Transverse colon (tissue), 4 donors: ENCODE data around the gene PTX4. TPM values are rescaled to one million over a fixed set of nuclear protein-coding genes. Genes with fewer than 3 reads are reported as not detected.

Experiments
- DNase-seq: peaks from one replicate; pipeline ENCODE4 v3.0.0-alpha.2; 2019
- H3K27ac ChIP-seq, 4 donors: fragments of 200-600 bp; sonication (generic); 2 replicates each; pipeline ENCODE4 v1.5.1; 2016 to 2018; ENCODE audit warnings: inconsistent platforms in 4 of 4
- H3K27me3 ChIP-seq: fragments of 200-600 bp; sonication (generic); 2 replicates; pipeline ENCODE4 v1.5.1; 2017; ENCODE audit warnings: inconsistent platforms
- H3K36me3 ChIP-seq, 4 donors: fragments of 200-600 bp; sonication (generic); 2 replicates each; pipeline ENCODE4 v1.5.1; 2017 to 2019; ENCODE audit warnings: inconsistent platforms in 4 of 4
- H3K4me1 ChIP-seq, 4 donors: fragments of 200-600 bp; sonication (generic); 2 replicates each; pipeline ENCODE4 v1.5.1; 2017 to 2020; ENCODE audit warnings: inconsistent platforms in 4 of 4
- H3K4me3 ChIP-seq, 4 donors: fragments of 200-600 bp; sonication (generic); 1 replicate in 1 of 4; 2 replicates in 3 of 4; pipeline versions ENCODE4 v1.5.1 to v1.6.1; 2017 to 2019; ENCODE audit warnings: inconsistent platforms in 4 of 4
- H3K9me3 ChIP-seq, 2 donors: fragments of 200-600 bp; sonication (generic); 2 replicates each; pipeline ENCODE4 v1.5.1; 2017 to 2019; ENCODE audit warnings: inconsistent platforms in 2 of 2
- EP300 ChIP-seq: sonication (generic); formaldehyde crosslinking; IDR thresholded peaks from one replicate; pipeline ENCODE4 v1.6.1; 2017; ENCODE audit warnings: antibody characterized with exemption, low read depth
- POLR2A ChIP-seq: fragments of 450-650 bp; IDR thresholded peaks from one replicate; pipeline ENCODE4 v1.6.1; 2016; ENCODE audit warnings: antibody characterized with exemption, mild to moderate bottlenecking, moderate library complexity
- POLR2AphosphoS5 ChIP-seq, 3 donors: sonication (generic); formaldehyde crosslinking; IDR thresholded peaks; one replicate each; pipeline ENCODE4 v1.6.1; 2016; ENCODE audit warnings: antibody characterized with exemption in 3 of 3
- WGBS, 2 donors: methylation state at CpG; one replicate each; pipeline ENCODE4 v1.1.5; 2018; ENCODE audit warnings: low coverage in 1 of 2; 5-methylcytosine and 5-hydroxymethylcytosine counted together
- in situ Hi-C, 4 donors: fragments of 200-750 bp; cut with MboI; loops; one replicate each; pipeline versions ENCODE4 v1.15.0 to v1.15.1; 2017; ENCODE audit warnings: low sequenced_read_pairs in 3 of 4, low pct_ligation_motif_present in 1 of 4, low pct_unique_long_range_greater_than_20kb in 1 of 4
- intact Hi-C: fragments of 100-400 bp; cut with DNase I; formaldehyde crosslinking; loops from one replicate; pipeline ENCODE4 v1.15.1; 2023; ENCODE audit warnings: low total_unique reads
- total RNA-seq, 4 donors: library from RNA; depleted of rRNA; stranded (reverse); fragments of >200 nt; gene quantifications; one replicate each; pipeline ENCODE4 v1.1.0, GENCODE V29; 2016
- TF ChIP-seq, protein P1 (sequence below), 5 experiments: fragments of 200-600 bp in 3 of 5; fragments of 450-650 bp in 2 of 5; sonication (generic) in 3 of 5; IDR thresholded peaks; 1 replicate in 2 of 5; 2 replicates in 3 of 5; pipeline ENCODE4 v1.5.1; 2016 to 2017; ENCODE audit warnings: antibody characterized with exemption in 5 of 5, inconsistent platforms in 3 of 5, mild to moderate bottlenecking in 2 of 5, moderate library complexity in 1 of 5

The PTX4 gene
- total RNA-seq, 4 donors from 2014 or later: not detected

DNA sequence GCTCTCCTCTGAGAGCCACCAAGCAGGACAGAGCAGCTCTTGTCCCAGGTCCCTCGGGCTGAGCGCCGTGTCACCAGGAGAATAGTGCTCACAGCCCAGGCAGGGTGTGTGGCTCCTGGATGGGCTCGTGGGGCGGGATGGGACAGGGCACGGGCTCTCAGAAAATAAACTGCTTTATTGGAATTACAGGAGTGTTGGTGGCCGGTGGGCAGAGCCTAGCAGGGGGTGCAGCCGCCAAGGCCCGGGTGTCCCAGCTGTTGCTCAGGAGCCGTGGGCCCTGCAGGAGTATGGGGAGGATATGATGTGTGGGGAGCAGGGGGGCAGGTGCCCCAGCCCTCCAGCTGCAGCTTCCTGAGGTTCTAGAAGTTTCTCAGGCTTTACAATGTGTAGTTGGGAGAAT, 21.5 kb upstream of the PTX4 start:
- no peak for DNase-seq

DNA sequence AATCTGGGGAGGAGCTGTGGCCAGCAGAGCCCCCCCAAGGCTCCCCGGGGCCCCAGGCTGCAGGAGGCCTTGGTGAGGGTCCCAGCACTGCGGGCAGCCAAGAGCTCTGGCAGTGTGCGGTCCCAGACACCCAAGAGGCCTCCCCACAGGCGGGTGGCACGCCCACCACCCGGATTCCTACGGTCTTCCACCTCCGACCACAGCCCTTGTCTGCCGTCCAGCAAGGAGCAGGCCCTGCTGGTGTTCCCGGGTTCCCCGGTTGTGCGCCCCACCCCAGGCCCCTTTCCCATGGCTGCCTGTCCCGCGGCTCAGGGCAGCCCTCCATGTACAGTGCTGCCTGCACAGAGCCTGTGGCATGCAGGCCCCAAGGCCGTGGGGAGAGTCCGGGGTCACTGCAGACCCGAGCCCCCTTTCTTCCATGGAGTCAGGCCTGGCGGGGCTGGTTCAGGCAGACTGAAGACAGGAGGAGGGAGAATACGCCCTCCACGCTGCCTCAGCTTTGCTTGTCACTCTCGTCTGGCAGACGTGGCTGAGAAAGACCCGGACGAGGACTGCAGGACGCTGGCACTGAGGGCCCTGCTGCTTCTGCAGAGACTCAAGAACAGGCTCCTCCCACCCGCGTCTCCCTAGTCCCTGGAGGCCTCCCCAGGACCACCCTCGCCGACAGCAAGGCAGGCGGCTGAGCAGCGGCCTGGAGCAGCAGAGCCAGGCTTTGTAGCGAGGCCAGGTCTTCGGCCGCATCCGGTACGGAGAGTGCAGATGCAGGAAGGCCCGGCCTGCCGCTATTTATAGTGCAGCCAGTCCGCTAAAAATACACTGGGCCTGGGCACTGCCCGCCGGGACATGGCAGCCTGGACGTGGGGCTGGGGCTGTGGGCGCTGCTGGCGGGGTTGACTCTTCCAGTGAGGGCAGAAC, 20.8 kb upstream of the PTX4 start:
- Histone ChIP-seq H3K4me3 (no peak overlapping the region), H3K27me3 (no peaks in the 10 kb centered on the region), H3K27ac (peak overlapping the region in 3 of 4 donors; percentile 33 to 49 (median 41)), H3K36me3 (no peaks in the 10 kb centered on the region), H3K4me1 (no peaks in the 10 kb centered on the region), H3K9me3 (peaks cover 0 to 4% of the 10 kb centered on the region in 2 donors)
- no peak for DNase-seq
- TF ChIP-seq POLR2AphosphoS5 (IDR thresholded peaks at IDR 0.05): no peak
- TF ChIP-seq POLR2A: no peak
- TF ChIP-seq, protein P1, sequence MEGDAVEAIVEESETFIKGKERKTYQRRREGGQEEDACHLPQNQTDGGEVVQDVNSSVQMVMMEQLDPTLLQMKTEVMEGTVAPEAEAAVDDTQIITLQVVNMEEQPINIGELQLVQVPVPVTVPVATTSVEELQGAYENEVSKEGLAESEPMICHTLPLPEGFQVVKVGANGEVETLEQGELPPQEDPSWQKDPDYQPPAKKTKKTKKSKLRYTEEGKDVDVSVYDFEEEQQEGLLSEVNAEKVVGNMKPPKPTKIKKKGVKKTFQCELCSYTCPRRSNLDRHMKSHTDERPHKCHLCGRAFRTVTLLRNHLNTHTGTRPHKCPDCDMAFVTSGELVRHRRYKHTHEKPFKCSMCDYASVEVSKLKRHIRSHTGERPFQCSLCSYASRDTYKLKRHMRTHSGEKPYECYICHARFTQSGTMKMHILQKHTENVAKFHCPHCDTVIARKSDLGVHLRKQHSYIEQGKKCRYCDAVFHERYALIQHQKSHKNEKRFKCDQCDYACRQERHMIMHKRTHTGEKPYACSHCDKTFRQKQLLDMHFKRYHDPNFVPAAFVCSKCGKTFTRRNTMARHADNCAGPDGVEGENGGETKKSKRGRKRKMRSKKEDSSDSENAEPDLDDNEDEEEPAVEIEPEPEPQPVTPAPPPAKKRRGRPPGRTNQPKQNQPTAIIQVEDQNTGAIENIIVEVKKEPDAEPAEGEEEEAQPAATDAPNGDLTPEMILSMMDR (IDR thresholded peaks at IDR 0.05): no peak
- TF ChIP-seq EP300: no peak
- WGBS, 2 donors: 84% methylated on average over 39 of the region's 44 CpGs; no CpG with 5 or more reads in 1 of the 2 donors
- in situ Hi-C loops (no loop called here), intact Hi-C loops (no loop called here)

More for the DNA sequence above, 21.5 kb upstream of the PTX4 start:
- Histone ChIP-seq H3K27me3 (no peaks in the 10 kb centered on the region), H3K4me1 (no peaks in the 10 kb centered on the region), H3K36me3 (no peaks in the 10 kb centered on the region), H3K27ac (peak overlapping the region in 3 of 4 donors; percentile 17 to 49 (median 41)), H3K9me3 (peaks cover 0 to 5% of the 10 kb centered on the region in 2 donors), H3K4me3 (no peak overlapping the region)
- TF ChIP-seq, protein P1 (IDR thresholded peaks at IDR 0.05): no peak
- TF ChIP-seq POLR2AphosphoS5 (IDR thresholded peaks at IDR 0.05): no peak
- no peak for TF ChIP-seq EP300
- no peak for TF ChIP-seq POLR2A
- 80 to 83% methylated on average over 1 to 10 of the region's 10 CpGs for WGBS, 2 donors
- intact Hi-C loops: no loop called here
- in situ Hi-C loops: no loop called here

DNA sequence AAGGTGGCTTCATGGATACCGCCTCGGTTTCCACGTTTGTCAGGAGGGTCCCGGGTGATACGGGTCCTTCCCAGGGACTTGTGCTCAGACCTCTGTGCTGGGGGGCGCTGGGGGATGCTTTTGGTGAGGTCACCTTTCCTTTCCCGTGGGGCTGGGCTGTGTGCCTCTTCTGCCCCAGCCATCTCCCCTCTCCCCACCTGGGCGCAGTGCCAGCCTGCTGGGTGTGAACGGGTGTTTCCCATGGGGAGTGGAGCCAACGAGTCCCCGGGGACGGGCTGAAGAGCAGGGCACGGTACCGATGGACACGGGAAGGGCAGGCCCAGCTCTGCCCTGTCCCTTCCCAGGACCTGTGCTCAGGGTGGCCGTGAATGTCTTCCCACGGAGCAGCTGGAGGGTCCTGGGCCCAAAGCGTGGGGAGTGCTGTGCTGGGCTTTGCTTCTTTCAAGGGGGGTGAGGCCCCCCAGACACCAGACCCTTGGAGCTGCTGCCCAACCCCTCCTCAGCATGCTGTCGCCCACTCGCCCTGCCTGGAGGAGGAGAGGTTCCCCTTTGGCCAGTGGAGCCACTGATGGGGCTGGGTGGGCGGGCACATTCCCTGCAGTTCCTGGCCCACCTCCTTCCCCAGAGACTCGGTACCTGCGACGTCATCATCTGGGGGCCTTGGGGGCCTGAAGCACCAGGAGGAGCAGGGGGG, 19.9 kb upstream of the PTX4 start:
- H3K4me3 ChIP-seq: no peak overlapping the region
- no peaks in the 10 kb centered on the region for H3K9me3 ChIP-seq
- H3K4me1 ChIP-seq: no peaks in the 10 kb centered on the region
- 88% methylated on average over 24 of the region's 24 CpGs; no CpG with 5 or more reads in 1 of the 2 donors for WGBS, 2 donors
- H3K36me3 ChIP-seq: peaks cover 0 to under 1% (median 0%) of the 10 kb centered on the region in 4 donors
- TF ChIP-seq EP300 (no peak), POLR2A (no peak), POLR2AphosphoS5 (IDR thresholded peaks at IDR 0.05) (no peak)
- TF ChIP-seq, protein P1 (IDR thresholded peaks at IDR 0.05): no peak
- no peak for DNase-seq
- intact Hi-C loops (no loop called here), in situ Hi-C loops (no loop called here)
- no peak overlapping the region for H3K27ac ChIP-seq
- no peaks in the 10 kb centered on the region for H3K27me3 ChIP-seq
